ENCODE results near the gene SPINK8.

SPINK8 gene

GRCh38 chr3:48299746-48300712 lies 33.4 kb downstream of the SPINK8 start:
- Histone ChIP-seq H3K4me3 (ENCODE audit: low read length) (peak overlapping the region; percentile 65; the same call in 1 of the 2 replicates), H3K4me1 (ENCODE audit: control insufficient read depth, insufficient read depth, low read length) (0 out of 2 replicates have a peak, but pooled peaks cover 2% of the 10 kb centered on the region), H3K36me3 (ENCODE audit: control insufficient read depth, insufficient read depth, low read length) (0 out of 2 replicates have a peak, but pooled peaks cover 1% of the 10 kb centered on the region), H3K27me3 (ENCODE audit: control insufficient read depth, insufficient read depth, low read length) (no peaks in the 10 kb centered on the region), H3K27ac (ENCODE audit: low read length) (no peak overlapping the region), H3K9me3 (ENCODE audit: control insufficient read depth, insufficient read depth, low read length) (no peaks in the 10 kb centered on the region)
- DNase-seq (ENCODE audit: low read depth, low spot score), result no peak
- 100% methylated on average over 1 of the region's 13 CpGs for WGBS (ENCODE audit: insufficient coverage, insufficient read length)

- Histone ChIP-seq H3K4me3 (ENCODE audit: low read length) (no peak overlapping the region), H3K36me3 (ENCODE audit: control insufficient read depth, insufficient read depth, low read length) (0 out of 2 replicates have a peak, but pooled peaks cover 2% of the 10 kb centered on the region), H3K27ac (ENCODE audit: low read length) (no peak overlapping the region), H3K4me1 (ENCODE audit: control insufficient read depth, insufficient read depth, low read length) (0 out of 2 replicates have a peak, but pooled peaks cover 2% of the 10 kb centered on the region), H3K9me3 (ENCODE audit: control insufficient read depth, insufficient read depth, low read length) (no peaks in the 10 kb centered on the region), H3K27me3 (ENCODE audit: control insufficient read depth, insufficient read depth, low read length) (no peaks in the 10 kb centered on the region)
- no CpG with 5 or more reads among the region's 5 CpGs for WGBS (ENCODE audit: insufficient coverage, insufficient read length)
- no peak for DNase-seq (ENCODE audit: low read depth, low spot score)
Measured at GRCh38 chr3:48297111-48297810, 36.2 kb downstream of the SPINK8 start.

- WGBS (ENCODE audit: insufficient coverage, insufficient read length), result no CpG with 5 or more reads among the region's 4 CpGs
- 0 out of 2 replicates have a peak, but pooled peaks cover 2% of the 10 kb centered on the region for H3K4me1 ChIP-seq (ENCODE audit: control insufficient read depth, insufficient read depth, low read length)
- H3K4me3 ChIP-seq (ENCODE audit: low read length), result no peak overlapping the region
- no peaks in the 10 kb centered on the region for H3K27me3 ChIP-seq (ENCODE audit: control insufficient read depth, insufficient read depth, low read length)
- H3K9me3 ChIP-seq (ENCODE audit: control insufficient read depth, insufficient read depth, low read length), result no peaks in the 10 kb centered on the region
- H3K36me3 ChIP-seq (ENCODE audit: control insufficient read depth, insufficient read depth, low read length), result 0 out of 2 replicates have a peak, but pooled peaks cover 2% of the 10 kb centered on the region
- H3K27ac ChIP-seq (ENCODE audit: low read length), result no peak overlapping the region
- no peak for DNase-seq (ENCODE audit: low read depth, low spot score)
Measured at GRCh38 chr3:48296699-48297098, 36.8 kb downstream of the SPINK8 start.

- no peaks in the 10 kb centered on the region for H3K9me3 ChIP-seq (ENCODE audit: control insufficient read depth, insufficient read depth, low read length)
- H3K27me3 ChIP-seq (ENCODE audit: control insufficient read depth, insufficient read depth, low read length), result no peaks in the 10 kb centered on the region
- no peak for DNase-seq (ENCODE audit: low read depth, low spot score)
- WGBS (ENCODE audit: insufficient coverage, insufficient read length), result no CpG with 5 or more reads among the region's 12 CpGs
- H3K27ac ChIP-seq (ENCODE audit: low read length), result no peak overlapping the region
- no peaks in the 10 kb centered on the region for H3K4me1 ChIP-seq (ENCODE audit: control insufficient read depth, insufficient read depth, low read length)
- no peak overlapping the region for H3K4me3 ChIP-seq (ENCODE audit: low read length)
- H3K36me3 ChIP-seq (ENCODE audit: control insufficient read depth, insufficient read depth, low read length), result 0 out of 2 replicates have a peak, but pooled peaks cover 2% of the 10 kb centered on the region
Measured at GRCh38 chr3:48294611-48295263, 38.7 kb downstream of the SPINK8 start.

GRCh38 chr3:48289659-48290058 lies 43.8 kb downstream of the SPINK8 start:
- no peak overlapping the region for H3K4me3 ChIP-seq (ENCODE audit: low read length)
- no peaks in the 10 kb centered on the region for H3K27me3 ChIP-seq (ENCODE audit: control insufficient read depth, insufficient read depth, low read length)
- no peaks in the 10 kb centered on the region for H3K4me1 ChIP-seq (ENCODE audit: control insufficient read depth, insufficient read depth, low read length)
- peaks cover 3% of the 10 kb centered on the region; the same call in 1 of the 2 replicates for H3K36me3 ChIP-seq (ENCODE audit: control insufficient read depth, insufficient read depth, low read length)
- no CpG with 5 or more reads among the region's 1 CpG for WGBS (ENCODE audit: insufficient coverage, insufficient read length)
- no peaks in the 10 kb centered on the region for H3K9me3 ChIP-seq (ENCODE audit: control insufficient read depth, insufficient read depth, low read length)
- no peak for DNase-seq (ENCODE audit: low read depth, low spot score)
- H3K27ac ChIP-seq (ENCODE audit: low read length), result no peak overlapping the region

GRCh38 chr3:48287034-48287433 lies 46.4 kb downstream of the SPINK8 start:
- H3K4me3 ChIP-seq (ENCODE audit: low read length), result no peak overlapping the region
- H3K4me1 ChIP-seq (ENCODE audit: control insufficient read depth, insufficient read depth, low read length), result no peaks in the 10 kb centered on the region
- no peak overlapping the region for H3K27ac ChIP-seq (ENCODE audit: low read length)
- H3K36me3 ChIP-seq (ENCODE audit: control insufficient read depth, insufficient read depth, low read length), result peaks cover 3% of the 10 kb centered on the region; the same call in 1 of the 2 replicates
- no peak for DNase-seq (ENCODE audit: low read depth, low spot score)
- H3K27me3 ChIP-seq (ENCODE audit: control insufficient read depth, insufficient read depth, low read length), result no peaks in the 10 kb centered on the region
- H3K9me3 ChIP-seq (ENCODE audit: control insufficient read depth, insufficient read depth, low read length), result no peaks in the 10 kb centered on the region

- no peaks in the 10 kb centered on the region for H3K27me3 ChIP-seq (ENCODE audit: control insufficient read depth, insufficient read depth, low read length)
- no CpG with 5 or more reads among the region's 3 CpGs for WGBS (ENCODE audit: insufficient coverage, insufficient read length)
- H3K36me3 ChIP-seq (ENCODE audit: control insufficient read depth, insufficient read depth, low read length), result peaks cover 3% of the 10 kb centered on the region; the same call in 1 of the 2 replicates
- no peak overlapping the region for H3K4me3 ChIP-seq (ENCODE audit: low read length)
- no peaks in the 10 kb centered on the region for H3K4me1 ChIP-seq (ENCODE audit: control insufficient read depth, insufficient read depth, low read length)
- no peak for DNase-seq (ENCODE audit: low read depth, low spot score)
- H3K9me3 ChIP-seq (ENCODE audit: control insufficient read depth, insufficient read depth, low read length), result no peaks in the 10 kb centered on the region
- H3K27ac ChIP-seq (ENCODE audit: low read length), result no peak overlapping the region
Measured at GRCh38 chr3:48286308-48286707, 47.2 kb downstream of the SPINK8 start.

- Histone ChIP-seq H3K27ac (ENCODE audit: low read length) (no peak overlapping the region), H3K27me3 (ENCODE audit: control insufficient read depth, insufficient read depth, low read length) (no peaks in the 10 kb centered on the region), H3K4me3 (ENCODE audit: low read length) (no peak overlapping the region), H3K36me3 (ENCODE audit: control insufficient read depth, insufficient read depth, low read length) (peaks cover 3% of the 10 kb centered on the region; the same call in 1 of the 2 replicates), H3K4me1 (ENCODE audit: control insufficient read depth, insufficient read depth, low read length) (no peaks in the 10 kb centered on the region), H3K9me3 (ENCODE audit: control insufficient read depth, insufficient read depth, low read length) (no peaks in the 10 kb centered on the region)
- WGBS (ENCODE audit: insufficient coverage, insufficient read length), result no CpG with 5 or more reads among the region's 1 CpG
- DNase-seq (ENCODE audit: low read depth, low spot score), result no peak
Measured at GRCh38 chr3:48285675-48286074, 47.8 kb downstream of the SPINK8 start.

- H3K4me1 ChIP-seq (ENCODE audit: control insufficient read depth, insufficient read depth, low read length), result no peaks in the 10 kb centered on the region
- no peaks in the 10 kb centered on the region for H3K27me3 ChIP-seq (ENCODE audit: control insufficient read depth, insufficient read depth, low read length)
- no peak overlapping the region for H3K4me3 ChIP-seq (ENCODE audit: low read length)
- H3K9me3 ChIP-seq (ENCODE audit: control insufficient read depth, insufficient read depth, low read length), result no peaks in the 10 kb centered on the region
- DNase-seq (ENCODE audit: low read depth, low spot score), result no peak
- peaks cover 3% of the 10 kb centered on the region; the same call in 1 of the 2 replicates for H3K36me3 ChIP-seq (ENCODE audit: control insufficient read depth, insufficient read depth, low read length)
- no CpG with 5 or more reads among the region's 1 CpG for WGBS (ENCODE audit: insufficient coverage, insufficient read length)
- H3K27ac ChIP-seq (ENCODE audit: low read length), result no peak overlapping the region
Measured at GRCh38 chr3:48285132-48285531, 48.3 kb downstream of the SPINK8 start.

- no peak overlapping the region for H3K27ac ChIP-seq (ENCODE audit: low read length)
- no peaks in the 10 kb centered on the region for H3K27me3 ChIP-seq (ENCODE audit: control insufficient read depth, insufficient read depth, low read length)
- H3K4me3 ChIP-seq (ENCODE audit: low read length), result no peak overlapping the region
- H3K36me3 ChIP-seq (ENCODE audit: control insufficient read depth, insufficient read depth, low read length), result no peaks in the 10 kb centered on the region
- no CpG with 5 or more reads among the region's 4 CpGs for WGBS (ENCODE audit: insufficient coverage, insufficient read length)
- H3K9me3 ChIP-seq (ENCODE audit: control insufficient read depth, insufficient read depth, low read length), result no peaks in the 10 kb centered on the region
- peaks cover 11% of the 10 kb centered on the region for H3K4me1 ChIP-seq (ENCODE audit: control insufficient read depth, insufficient read depth, low read length)
- no peak for DNase-seq (ENCODE audit: low read depth, low spot score)
Measured at GRCh38 chr3:48280881-48281280, 52.6 kb downstream of the SPINK8 start.

Measured in iPS DF 6.9 (cell line).